Activated CD8-positive, alpha-beta memory T cell treated with anti-CD3 and anti-CD28 coated beads, Interleukin-2, amount 50 U/mL, for 1 hour (primary cell): Measurements from ENCODE around the gene SLX1A.
"Not testable (repeated sequence)": the region's sequence is repeated elsewhere in the genome, so short reads cannot be mapped to it uniquely, and the experiment has no call there.

Source experiments
- DNase-seq: peaks from one replicate; pipeline ENCODE4 v3.0.0-alpha.2; 2020; ENCODE audit errors: extremely low read depth

The SLX1A gene

DNA sequence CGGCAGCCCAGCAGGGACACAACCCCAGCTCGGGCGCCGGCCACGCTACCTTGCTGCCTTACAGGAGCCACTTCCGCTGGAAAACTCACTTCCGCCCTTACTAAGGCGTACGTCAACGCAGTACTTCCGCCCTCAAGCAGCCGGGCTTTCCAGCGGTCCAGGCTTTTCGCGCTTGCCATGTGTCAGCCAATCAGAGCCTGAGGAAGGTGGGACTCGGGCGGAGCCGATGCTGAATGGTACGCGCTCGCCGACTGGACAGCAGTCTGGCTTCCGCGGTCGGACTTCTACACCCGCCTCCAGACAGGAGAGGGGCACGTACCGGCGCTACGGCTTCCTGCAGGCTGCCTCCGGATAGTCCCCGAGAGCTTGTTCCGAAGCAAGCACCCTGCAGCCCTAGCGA is at the start of gene SLX1A, which contains the start of gene BOLA2B:
Gene SLX1A, plus strand, starts transcription at position 261 of the 400 bp plus-strand sequence. CDS start 210 bp downstream, outside the sequence.
Gene BOLA2B, minus strand, starts transcription at position 52 of the 400 bp plus-strand sequence. CDS start 71 bp downstream, outside the sequence.
- not testable (repeated sequence) for DNase-seq

DNA sequence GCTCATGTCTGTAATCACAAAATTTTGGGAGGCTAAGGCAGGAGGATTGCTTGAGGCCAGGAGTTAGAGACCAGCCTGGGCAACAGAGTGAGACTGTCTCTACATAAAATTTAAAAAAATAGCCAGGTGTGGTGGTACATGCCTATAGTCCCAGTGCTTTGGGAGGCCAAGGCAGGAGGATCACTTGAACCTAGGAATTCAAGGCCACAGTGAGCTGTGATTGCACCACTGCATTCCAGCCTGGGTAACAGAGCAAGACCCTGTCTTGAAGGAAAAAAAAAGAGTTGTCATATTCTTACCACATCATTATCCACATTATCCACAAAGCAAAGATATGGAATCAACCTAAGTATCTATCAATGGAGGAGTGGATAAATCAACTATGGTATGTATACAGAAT is 49.7 kb upstream of the SLX1A start:
- no peak for DNase-seq

DNA sequence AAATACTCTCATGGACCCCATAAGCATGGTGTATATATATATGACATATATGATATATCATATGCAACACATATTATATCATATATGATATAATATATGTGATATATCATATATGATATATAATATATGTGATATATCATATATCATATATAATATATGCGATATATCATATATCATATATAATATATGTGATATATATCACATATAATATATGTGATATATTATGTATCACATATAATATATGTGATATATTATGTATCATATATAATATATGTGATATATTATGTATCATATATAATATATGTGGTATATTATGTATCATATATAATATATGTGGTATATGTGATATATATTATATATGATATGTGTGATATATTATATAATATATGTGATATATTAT is 48.8 kb upstream of the SLX1A start:
- no peak for DNase-seq

DNA sequence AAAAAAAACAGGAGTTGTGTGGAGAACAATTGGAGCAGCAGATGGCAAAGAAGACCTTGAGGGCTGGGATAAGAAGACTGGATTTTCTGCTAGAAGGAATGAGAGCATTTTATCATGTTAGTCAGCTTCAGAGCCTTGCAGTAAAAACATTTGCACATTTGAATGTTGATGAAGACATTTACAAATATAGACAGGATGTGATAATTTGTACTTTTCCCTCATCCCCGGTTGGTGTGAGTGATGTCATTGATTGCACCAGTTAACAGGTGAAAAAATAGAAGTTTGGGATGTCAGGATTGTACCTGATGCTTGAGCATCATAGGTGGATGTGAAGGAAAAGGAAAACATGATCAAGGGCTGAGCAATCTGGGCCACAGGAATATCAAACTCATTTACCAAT is 48.0 kb upstream of the SLX1A start:
- no peak for DNase-seq

DNA sequence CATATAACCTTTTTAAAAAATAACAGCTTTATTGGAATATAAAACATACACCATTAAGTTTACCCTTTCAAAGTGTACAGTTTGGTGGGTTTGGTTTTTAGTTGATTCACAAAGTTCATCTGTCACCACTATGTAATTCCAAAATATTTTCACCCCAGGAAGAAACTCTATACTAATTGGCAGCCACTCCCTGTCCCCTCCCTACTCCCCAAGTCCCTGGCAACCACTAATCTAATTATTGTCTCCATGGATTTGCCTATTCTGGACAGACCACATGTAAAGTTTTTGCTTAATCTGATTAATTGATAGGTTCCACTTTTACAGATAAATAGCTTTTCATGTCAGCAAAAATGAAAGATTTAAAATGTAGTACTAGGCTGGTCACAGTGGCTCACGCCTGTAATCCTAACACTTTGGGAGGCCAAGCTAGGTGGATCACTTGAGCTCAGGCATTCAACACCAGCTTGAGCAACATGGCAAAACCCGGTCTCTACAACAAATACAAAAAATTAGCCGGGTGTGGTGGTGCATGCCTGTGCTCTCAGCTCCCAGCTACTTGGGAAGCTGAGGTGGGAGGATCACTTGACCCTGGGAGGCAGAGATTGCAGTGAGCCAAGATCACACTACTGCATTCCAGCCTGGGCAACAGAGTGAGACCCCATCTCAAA is 45.7 kb upstream of the SLX1A start:
- DNase-seq = no peak

DNA sequence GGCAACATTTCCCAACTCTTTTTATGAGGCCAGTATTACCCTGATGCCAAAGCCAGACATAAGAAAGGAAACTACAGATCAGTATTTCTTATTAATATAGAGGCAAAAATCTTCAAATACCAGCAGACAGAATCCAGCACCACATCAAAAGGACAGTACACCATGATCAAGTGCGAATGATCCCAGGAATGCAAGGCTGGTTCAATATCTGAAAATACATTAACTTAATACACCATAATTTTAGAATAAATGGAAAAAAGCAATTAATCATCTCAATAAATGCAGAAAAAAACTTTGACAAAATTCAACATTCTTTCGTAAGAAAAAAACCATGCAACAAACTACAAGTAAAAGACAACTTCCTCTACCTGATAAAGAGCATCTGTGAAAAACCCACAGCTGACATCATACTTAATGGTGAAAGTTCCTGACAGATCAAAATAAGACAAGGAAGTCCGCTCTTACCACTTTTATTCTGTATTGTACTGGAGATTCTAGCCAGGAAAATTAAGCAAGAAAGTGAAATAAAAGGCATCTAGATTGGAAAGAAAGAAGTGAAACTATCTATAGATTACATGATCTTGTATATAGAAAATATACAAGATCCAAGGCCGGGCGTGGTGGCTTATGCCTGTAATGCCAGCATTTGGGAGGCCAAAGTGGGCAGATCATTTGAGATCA is 44.3 kb upstream of the SLX1A start:
- DNase-seq = no peak

DNA sequence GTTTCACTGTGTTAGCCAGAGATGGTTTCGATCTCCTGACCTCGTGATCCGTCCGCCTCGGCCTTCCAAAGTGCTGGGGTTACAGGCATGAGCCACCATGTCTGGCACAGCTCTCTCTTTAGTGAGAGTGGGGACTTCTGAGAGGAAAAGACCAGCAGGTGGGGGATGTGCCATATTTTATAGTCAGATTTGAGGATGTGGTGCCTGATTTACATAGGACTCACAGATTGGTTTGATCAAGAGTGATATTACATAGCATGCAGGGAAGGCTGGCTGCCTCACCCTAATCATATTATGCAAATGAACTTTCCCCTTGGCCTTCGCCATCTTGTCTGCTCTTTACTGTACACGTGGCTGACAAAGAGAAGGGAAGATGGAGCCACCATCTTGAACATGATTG is 42.6 kb upstream of the SLX1A start:
- no peak for DNase-seq

DNA sequence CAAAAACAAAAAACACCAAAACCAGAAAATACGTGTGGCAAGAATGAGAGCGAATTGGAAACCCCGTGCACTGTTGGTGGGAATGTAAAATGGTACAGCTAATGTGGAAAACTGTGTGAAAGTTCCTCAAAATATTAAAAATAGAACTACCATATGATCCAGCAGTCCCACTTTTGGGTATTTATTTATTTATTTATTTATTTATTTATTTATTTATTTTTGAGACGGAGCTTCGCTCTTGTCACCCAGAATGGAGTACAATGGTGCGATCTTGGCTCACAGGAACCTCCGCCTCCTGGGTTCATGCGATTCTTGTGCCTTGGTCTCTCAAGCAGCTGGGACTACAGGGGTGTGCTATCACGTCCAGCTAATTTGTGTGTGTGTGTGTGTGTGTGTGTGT is 41.2 kb upstream of the SLX1A start:
- no peak for DNase-seq

DNA sequence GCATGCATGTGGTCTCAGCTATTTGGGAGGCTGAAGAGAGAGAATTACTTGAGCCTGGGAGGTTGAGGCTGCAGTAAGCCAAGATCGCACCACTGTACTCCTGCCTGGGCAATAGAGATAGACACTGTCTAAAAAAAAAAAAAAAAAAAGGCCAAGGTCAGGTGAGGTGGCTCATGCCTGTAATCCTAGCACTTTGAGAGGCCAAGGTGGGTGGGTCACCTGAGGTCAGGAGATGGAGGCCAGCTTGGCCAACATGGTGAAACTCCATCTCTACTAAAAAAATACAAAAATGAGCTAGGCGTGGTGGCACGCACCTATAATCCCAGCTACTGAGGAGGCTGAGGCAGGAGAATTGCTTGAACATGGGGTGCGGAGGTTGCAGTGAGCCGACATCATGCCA is 38.5 kb upstream of the SLX1A start:
- DNase-seq = no peak

DNA sequence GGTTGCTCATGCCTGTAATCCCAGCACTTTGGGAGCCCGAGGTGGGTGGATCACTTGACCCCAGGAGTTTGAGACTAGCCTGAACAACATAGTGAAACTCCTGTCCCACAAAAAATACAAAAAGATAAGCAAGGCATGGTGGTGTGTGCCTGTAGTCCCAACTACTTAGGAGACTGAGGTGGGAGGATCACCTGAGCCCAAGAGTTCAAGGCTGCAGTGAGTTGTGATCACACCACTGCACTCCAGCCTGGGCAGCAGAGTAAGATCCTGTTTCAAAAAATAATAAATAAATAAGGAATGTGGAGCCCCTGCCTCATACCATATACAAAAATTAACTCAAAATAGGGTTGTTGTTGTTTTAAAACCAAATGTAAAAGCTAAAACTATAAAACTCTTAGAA is 36.5 kb upstream of the SLX1A start:
- no peak for DNase-seq

DNA sequence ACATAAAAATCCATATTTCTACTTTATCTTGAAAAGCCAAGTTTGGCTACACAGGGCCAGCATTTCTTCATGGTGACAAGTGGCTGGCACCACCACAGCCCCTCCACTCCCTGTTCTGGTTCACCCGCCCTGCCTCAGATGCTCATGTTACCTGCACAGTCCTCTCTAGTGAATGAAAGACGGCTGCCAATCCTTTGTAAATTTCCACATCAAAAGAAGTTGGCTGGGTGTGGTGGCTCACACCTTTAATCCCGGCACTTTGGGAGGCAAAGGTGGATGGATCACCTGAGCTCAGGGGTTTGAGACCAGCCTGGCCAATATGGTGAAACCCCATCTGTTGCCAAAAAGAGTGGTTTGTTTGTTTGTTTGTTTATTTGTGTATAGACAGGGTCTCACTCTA is 30.1 kb upstream of the SLX1A start:
- DNase-seq = no peak

DNA sequence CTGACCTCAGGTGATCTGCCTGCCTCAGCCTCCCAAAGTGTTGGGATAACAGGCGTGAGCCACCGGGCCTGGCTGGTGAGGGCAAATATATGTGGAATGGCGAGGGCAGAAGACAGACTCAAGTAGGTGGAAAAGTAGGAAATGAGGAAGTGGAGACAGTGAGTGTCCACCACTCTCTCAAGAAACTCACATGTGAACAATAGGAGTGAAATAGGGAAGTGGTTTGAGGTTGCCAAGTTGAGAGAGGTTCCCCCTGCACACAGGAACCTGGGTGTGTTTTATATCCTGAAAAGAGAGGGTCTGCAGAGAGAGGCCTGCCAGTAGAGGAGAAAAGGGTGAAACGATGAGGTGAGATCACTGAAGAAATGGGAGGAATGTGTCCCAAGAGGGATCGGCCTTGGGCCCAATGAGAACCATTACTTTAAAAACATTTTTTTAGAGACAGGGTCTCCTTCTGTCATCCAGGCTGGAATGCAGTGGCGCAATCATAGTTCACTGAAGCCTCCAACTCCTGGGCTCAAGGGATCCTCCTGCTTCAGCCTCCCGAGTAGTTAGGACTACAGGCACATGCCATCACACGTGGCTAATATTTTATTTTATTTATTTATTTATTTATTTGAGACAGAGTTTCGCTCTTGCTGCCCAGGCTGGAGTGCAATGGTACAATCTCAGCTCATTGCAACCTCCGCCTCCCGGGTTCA is 27.3 kb upstream of the SLX1A start:
- no peak for DNase-seq

DNA sequence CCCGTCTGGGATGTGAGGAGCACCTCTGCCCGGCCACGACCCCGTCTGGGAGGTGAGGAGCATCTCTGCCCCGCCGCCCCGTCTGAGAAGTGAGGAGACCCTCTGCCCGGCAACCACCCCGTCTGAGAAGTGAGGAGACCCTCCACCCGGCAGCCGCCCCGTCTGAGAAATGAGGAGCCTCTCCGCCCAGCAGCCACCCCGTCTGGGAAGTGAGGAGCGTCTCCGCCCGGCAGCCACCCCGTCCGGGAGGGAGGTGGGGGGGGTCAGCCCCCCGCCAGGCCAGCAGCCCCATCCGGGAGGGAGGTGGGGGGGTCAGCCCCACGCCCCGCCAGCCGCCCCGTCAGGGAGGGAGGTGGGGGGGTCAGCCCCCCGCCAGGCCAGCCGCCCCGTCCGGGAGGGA is 24.9 kb upstream of the SLX1A start:
- DNase-seq = not testable (repeated sequence)

DNA sequence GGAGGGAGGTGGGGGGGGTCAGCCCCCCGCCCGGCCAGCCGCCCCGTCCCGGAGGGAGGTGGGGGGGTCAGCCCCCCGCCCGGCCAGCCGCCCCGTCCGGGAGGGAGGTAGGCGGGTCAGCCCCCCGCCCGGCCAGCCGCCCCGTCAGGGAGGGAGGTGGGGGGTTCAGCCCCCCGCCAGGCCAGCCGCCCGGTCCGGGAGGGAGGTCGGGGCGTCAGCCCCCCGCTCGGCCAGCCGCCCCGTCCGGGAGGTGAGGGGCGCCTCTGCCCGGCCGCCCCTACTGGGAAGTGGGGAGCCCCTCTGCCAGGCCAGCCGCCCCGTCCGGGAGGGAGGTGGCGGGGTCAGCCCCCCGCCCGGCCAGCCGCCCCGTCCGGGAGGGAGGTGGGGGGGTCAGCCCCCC is 24.3 kb upstream of the SLX1A start:
- DNase-seq = not testable (repeated sequence)

DNA sequence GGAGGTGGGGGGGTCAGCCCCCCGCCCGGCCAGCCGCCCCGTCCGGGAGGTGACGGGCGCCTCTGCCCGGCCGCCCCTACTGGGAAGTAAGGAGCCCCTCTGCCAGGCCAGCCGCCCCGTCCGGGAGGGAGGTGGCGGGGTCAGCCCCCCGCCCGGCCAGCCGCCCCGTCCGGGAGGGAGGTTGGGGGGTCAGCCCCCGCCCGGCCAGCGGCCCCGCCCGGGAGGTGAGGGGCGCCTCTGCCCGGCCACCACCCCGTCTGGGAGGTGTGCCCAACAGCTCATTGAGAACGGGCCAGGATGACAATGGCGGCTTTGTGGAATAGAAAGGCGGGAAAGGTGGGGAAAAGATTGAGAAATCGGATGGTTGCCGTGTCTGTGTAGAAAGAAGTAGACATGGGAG is 23.5 kb upstream of the SLX1A start:
- not testable (repeated sequence) for DNase-seq

DNA sequence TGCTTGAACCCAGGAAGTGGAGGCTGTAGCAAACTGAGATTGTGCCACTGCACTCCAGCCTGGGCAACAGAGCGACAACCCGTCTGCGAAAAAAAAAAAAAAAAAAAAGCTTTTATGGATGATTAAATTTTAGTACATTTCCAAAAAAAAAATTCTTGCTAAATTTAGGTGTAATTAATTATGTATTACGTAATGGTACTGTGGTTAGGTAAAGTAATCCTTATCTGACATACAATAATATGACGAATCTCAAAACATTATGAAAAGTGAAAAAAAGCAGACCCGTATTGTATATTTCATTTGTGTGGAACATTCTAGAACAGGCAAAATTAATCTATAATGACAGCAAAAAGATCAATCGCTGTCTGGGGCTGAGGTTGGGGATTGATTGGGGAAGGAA is 20.6 kb upstream of the SLX1A start:
- DNase-seq = no peak

DNA sequence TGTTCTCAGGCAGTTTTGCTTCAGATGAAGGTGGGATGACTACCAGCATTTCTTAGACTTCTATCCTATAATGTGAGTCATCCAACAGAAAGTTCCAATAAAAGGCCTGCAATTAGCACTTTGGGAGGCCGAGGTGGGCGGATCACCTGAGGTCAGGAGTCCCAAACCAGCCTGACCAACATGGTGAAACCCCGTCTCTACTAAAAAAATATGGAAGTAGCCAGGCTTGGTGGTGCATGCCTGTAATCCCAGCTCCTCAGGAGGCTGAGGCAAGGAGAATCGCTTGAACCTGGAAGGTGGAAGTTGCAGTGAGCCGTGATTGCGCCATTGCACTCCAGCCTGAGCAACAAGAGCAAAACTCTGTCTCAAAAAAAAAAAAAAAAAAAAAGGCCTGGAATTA is 16.8 kb upstream of the SLX1A start:
- DNase-seq = not testable (repeated sequence)

DNA sequence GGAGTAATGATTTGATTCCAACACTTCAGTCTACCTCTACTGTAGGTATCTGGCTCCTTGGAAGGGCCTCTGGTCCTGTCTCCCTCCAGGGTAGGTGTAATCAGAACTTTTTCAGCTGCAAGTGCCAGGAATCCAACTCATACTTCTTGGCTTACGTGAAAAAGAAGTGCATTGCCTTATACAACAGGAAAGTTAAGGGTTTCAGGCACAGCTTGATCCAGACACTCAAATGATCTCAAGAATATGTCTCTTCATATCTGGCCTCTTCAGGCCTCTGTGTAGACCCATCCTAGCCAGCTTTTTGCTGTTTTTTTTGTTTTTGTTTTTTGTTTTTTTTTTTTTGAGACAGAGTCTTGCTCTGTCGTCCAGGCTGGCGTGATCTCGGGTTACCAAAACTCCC is 14.5 kb upstream of the SLX1A start:
- DNase-seq = no peak

DNA sequence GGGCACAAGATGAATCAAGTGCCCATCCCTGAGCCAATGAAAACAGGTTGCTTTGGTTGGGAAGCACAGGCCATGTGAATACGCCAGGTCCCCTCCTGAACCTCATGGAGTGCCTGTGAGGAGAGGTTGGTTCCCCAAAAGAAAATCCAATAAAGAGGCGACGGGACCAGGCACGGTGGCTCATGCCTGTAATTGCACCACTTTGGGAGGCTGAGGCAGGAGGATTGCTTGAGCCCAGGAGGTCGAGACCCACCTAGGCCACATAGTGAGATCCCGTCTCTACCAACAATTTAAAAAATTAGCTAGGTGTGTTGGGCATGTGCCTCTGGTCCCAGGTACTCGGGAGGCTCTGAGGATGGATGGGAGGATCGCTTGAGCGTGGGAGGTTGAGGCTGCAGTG is 13.7 kb upstream of the SLX1A start:
- no peak for DNase-seq

DNA sequence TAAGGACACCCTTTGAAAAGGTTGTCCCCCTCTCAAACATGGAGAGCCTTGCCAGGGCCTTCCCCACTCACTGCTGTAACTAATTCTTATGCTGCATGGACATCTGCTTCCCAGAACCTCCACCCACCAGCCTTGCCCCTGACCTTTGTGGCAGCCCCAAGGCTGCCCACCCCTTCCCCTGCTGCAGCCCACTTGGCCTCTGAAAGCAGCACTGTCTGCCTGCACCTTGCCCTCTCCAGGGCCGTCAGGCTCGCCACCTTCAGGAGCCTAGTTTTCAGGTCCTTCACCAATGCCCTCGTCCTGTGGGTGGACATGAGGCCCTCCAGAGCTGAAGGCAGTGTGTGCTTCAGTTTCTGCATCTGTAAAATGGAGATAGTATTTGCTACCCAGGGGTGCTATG is 12.9 kb upstream of the SLX1A start:
- no peak for DNase-seq

DNA sequence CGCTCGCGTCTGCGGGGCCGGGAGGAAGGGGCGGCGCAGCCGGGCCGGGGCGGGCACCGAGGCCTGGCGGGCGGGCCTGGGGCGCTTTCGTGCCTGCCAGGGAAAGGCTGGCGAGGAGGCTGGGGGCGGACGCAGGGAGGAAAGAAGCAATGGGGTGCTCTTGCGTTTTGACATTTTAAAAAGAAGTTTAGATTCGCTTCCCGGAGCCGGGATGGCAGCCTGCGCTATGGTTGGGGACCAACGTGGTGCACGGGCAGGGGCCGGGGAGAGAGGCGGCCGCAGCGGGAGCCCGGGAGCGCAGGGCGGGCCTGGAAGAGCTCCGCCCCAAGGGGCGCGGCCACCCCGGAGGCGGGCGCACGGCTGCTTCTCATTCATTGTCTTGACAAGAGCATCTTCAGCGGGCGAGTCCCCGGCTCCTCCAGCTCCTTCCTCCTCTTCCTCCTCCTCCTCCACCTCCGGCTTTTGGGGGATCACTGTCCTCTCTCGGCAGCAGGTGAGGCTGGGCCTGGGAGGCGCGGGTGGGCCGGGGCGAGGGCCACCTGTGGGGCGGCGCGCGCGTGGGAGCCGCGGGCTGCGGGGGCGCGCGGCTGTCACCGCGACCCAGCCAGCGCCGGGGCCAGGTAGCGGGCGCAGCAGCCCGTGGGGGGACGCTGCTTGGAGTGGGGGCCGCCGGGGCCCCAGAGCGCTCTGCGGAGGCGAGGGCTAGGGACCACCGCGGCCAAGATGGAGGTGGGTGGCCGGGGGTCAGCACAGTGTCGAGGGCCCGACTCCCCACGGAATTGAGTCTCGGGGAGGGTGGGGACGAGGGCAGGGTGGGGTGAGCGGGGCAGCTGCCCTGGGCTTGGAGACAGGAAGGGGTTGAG is 10.2 kb upstream of the SLX1A start, which contains the start of gene CORO1A:
Gene CORO1A, plus strand, starts transcription at position 370 of the 863 bp plus-strand sequence. CDS start 1,608 bp downstream, outside the sequence.
- DNase-seq = no peak
